Glomerular endothelial cell (primary cell): ENCODE data around the gene CCDC54. TPM values are rescaled to one million over a fixed set of nuclear protein-coding genes. Genes with fewer than 3 reads are reported as not detected.

ENCODE experiments used
- DNase-seq: peaks from one replicate; pipeline ENCODE4 v3.0.0-alpha.2; 2011; ENCODE audit warnings: low read depth, low spot score; ENCODE audit errors: extremely low read depth
- total RNA-seq: library from RNA; depleted of rRNA; stranded (reverse); fragments of >200 nt; gene quantifications from 2 replicates; pipeline ENCODE4 v1.2.3, GENCODE V29; 2015

CCDC54 gene
- total RNA-seq, 1 donor from 2014 or later, result not detected

- DNase-seq, result no peak
These were observed 15.4 kb downstream of the CCDC54 start for GRCh38 chr3:107392549-107393165.

- no peak for DNase-seq
These were observed 17.3 kb downstream of the CCDC54 start for GRCh38 chr3:107394502-107394901.

GRCh38 chr3:107395066-107395465 is 17.8 kb downstream of the CCDC54 start:
- DNase-seq, result no peak

GRCh38 chr3:107401301-107401700 is 24.1 kb downstream of the CCDC54 start:
- no peak for DNase-seq

- DNase-seq, result no peak
These were observed 25.0 kb downstream of the CCDC54 start for GRCh38 chr3:107402214-107402613.

GRCh38 chr3:107404727-107405469 is 27.7 kb downstream of the CCDC54 start:
- no peak for DNase-seq

GRCh38 chr3:107407355-107407754 is 30.1 kb downstream of the CCDC54 start:
- DNase-seq, result no peak

GRCh38 chr3:107408513-107408912 is 31.3 kb downstream of the CCDC54 start:
- DNase-seq, result no peak

- DNase-seq, result no peak
These were observed 32.1 kb downstream of the CCDC54 start for GRCh38 chr3:107409365-107409764.

GRCh38 chr3:107410606-107411005 is 33.4 kb downstream of the CCDC54 start:
- DNase-seq, result no peak

- DNase-seq, result no peak
These were observed 33.8 kb downstream of the CCDC54 start for GRCh38 chr3:107411056-107411455.

GRCh38 chr3:107411779-107412178 is 34.5 kb downstream of the CCDC54 start:
- no peak for DNase-seq

- no peak for DNase-seq
These were observed 35.1 kb downstream of the CCDC54 start for GRCh38 chr3:107412376-107412775.

- DNase-seq, result no peak
These were observed 36.0 kb downstream of the CCDC54 start for GRCh38 chr3:107413264-107413663.

- DNase-seq, result no peak
These were observed 37.2 kb downstream of the CCDC54 start for GRCh38 chr3:107414325-107414964.

GRCh38 chr3:107416138-107416537 is 38.9 kb downstream of the CCDC54 start:
- DNase-seq, result no peak

GRCh38 chr3:107416886-107417285 is 39.6 kb downstream of the CCDC54 start:
- no peak for DNase-seq

GRCh38 chr3:107421170-107421792 is 44.0 kb downstream of the CCDC54 start:
- DNase-seq, result peak; percentile 61

GRCh38 chr3:107421881-107422280 is 44.6 kb downstream of the CCDC54 start:
- DNase-seq, result no peak

- DNase-seq, result no peak
These were observed 47.8 kb downstream of the CCDC54 start for GRCh38 chr3:107425033-107425432.

GRCh38 chr3:107426223-107426622 is 49.0 kb downstream of the CCDC54 start:
- no peak for DNase-seq
